GM23338 (cell line): ENCODE data around the gene USP10. TPM values are rescaled to one million over a fixed set of nuclear protein-coding genes. Genes with fewer than 3 reads are reported as not detected.

Experiments
- ATAC-seq: fragments of 200-7000 bp; cut with Tn5 transposase; 3 replicates; pipeline ENCODE4 v1.9.1; 2020
- DNase-seq: peaks from one replicate; pipeline ENCODE4 v3.0.0-alpha.2; 2015; ENCODE audit warnings: low spot score
- H2AFZ ChIP-seq: fragments of 200-600 bp; sonication (generic); 2 replicates; pipeline ENCODE4 v1.8.0; 2016; ENCODE audit warnings: antibody characterized with exemption, mild to moderate bottlenecking, moderate library complexity
- H3F3A ChIP-seq: fragments of 200-600 bp; sonication (generic); replicated peaks from 2 replicates; pipeline ENCODE4 v1.8.0; 2017; ENCODE audit warnings: antibody characterized with exemption, mixed run types, low read depth
- H3K27ac ChIP-seq: fragments of 200-600 bp; sonication (generic); 2 replicates; pipeline ENCODE4 v1.6.1; 2016; ENCODE audit warnings: low read depth
- H3K27me3 ChIP-seq: fragments of 200-600 bp; sonication (generic); 2 replicates; pipeline ENCODE4 v1.8.0; 2016; ENCODE audit warnings: mild to moderate bottlenecking, mixed run types, moderate library complexity; ENCODE audit not compliant: insufficient read depth
- H3K36me3 ChIP-seq: fragments of 200-600 bp; sonication (generic); 2 replicates; pipeline ENCODE4 v1.8.0; 2016; ENCODE audit warnings: mild to moderate bottlenecking; ENCODE audit not compliant: insufficient read depth
- H3K4me1 ChIP-seq: fragments of 200-600 bp; sonication (generic); 2 replicates; pipeline ENCODE4 v1.8.0; 2016; ENCODE audit warnings: mild to moderate bottlenecking, moderate library complexity; ENCODE audit not compliant: insufficient read depth
- H3K4me2 ChIP-seq: fragments of 200-600 bp; sonication (generic); 2 replicates; pipeline ENCODE4 v1.7.1; 2017; ENCODE audit warnings: mixed run types
- H3K4me3 ChIP-seq: fragments of 200-600 bp; sonication (generic); 2 replicates; pipeline ENCODE4 v1.6.1; 2016; ENCODE audit warnings: mixed run types
- H3K79me2 ChIP-seq: fragments of 200-600 bp; sonication (generic); replicated peaks from 2 replicates; pipeline ENCODE4 v1.8.0; 2017; ENCODE audit warnings: mild to moderate bottlenecking; ENCODE audit not compliant: insufficient read depth
- H3K9me2 ChIP-seq: fragments of 200-600 bp; sonication (generic); 2 replicates; pipeline ENCODE4 v1.8.0; 2017; ENCODE audit not compliant: insufficient read depth
- H4K20me1 ChIP-seq: fragments of 200-600 bp; sonication (generic); replicated peaks from 2 replicates; pipeline ENCODE4 v1.8.0; 2017; ENCODE audit warnings: mild to moderate bottlenecking; ENCODE audit not compliant: insufficient read depth
- H3K27ac Mint-ChIP-seq: 2 replicates; pipeline ENCODE4 v1.8.0; 2020; ENCODE audit warnings: inconsistent platforms, mild to moderate bottlenecking, moderate library complexity, mixed read lengths
- H3K27me3 Mint-ChIP-seq: 3 replicates; pipeline ENCODE4 v1.8.0; 2022; ENCODE audit warnings: low read depth, mild to moderate bottlenecking, moderate library complexity, mixed read lengths, inconsistent platforms; ENCODE audit not compliant: insufficient read depth, poor library complexity
- H3K36me3 Mint-ChIP-seq: 3 replicates; pipeline ENCODE4 v1.8.0; 2021; ENCODE audit warnings: low read depth, mild to moderate bottlenecking, inconsistent platforms, moderate library complexity, mixed read lengths
- H3K4me1 Mint-ChIP-seq: 3 replicates; pipeline ENCODE4 v1.8.0; 2020; ENCODE audit warnings: mild to moderate bottlenecking, inconsistent platforms, mixed read lengths
- H3K4me3 Mint-ChIP-seq: 3 replicates; pipeline ENCODE4 v1.8.0; 2021; ENCODE audit warnings: moderate library complexity, mild to moderate bottlenecking, inconsistent platforms, mixed read lengths
- H3K9me3 Mint-ChIP-seq: 3 replicates; pipeline ENCODE4 v1.8.0; 2020; ENCODE audit warnings: moderate library complexity, mild to moderate bottlenecking, inconsistent platforms, mixed read lengths
- CREB1 ChIP-seq: fragments of 250-450 bp; sonication (Bioruptor Pico); IDR thresholded peaks from 2 replicates; pipeline ENCODE4 v1.5.0; 2020; ENCODE audit warnings: low read depth, mild to moderate bottlenecking, moderate library complexity
- ETS1 ChIP-seq: IDR thresholded peaks from 2 replicates; pipeline ENCODE4 v1.6.1; 2016; ENCODE audit warnings: antibody characterized with exemption
- EZH2 ChIP-seq: fragments of 200-600 bp; sonication (generic); IDR thresholded peaks from one replicate; pipeline ENCODE4 v1.8.0; 2017; ENCODE audit warnings: antibody characterized with exemption, mild to moderate bottlenecking, low read depth; ENCODE audit not compliant: unreplicated experiment
- JUNB ChIP-seq: IDR thresholded peaks from one replicate; pipeline ENCODE4 v1.6.1; 2016; ENCODE audit warnings: antibody characterized with exemption; ENCODE audit not compliant: unreplicated experiment
- POLR2AphosphoS5 ChIP-seq: IDR thresholded peaks from 2 replicates; pipeline ENCODE4 v1.6.1; 2016; ENCODE audit warnings: antibody characterized with exemption, low read depth
- REST ChIP-seq: IDR thresholded peaks from one replicate; pipeline ENCODE4 v1.6.1; 2018; ENCODE audit warnings: antibody characterized with exemption; ENCODE audit not compliant: unreplicated experiment
- STAT1 ChIP-seq: IDR thresholded peaks from one replicate; pipeline ENCODE4 v1.6.1; 2016; ENCODE audit warnings: antibody characterized with exemption; ENCODE audit not compliant: unreplicated experiment
- ZNF114 ChIP-seq: fragments of 250-450 bp; sonication (Bioruptor Pico); IDR thresholded peaks from 2 replicates; pipeline ENCODE4 v1.5.0; 2020; ENCODE audit warnings: mild to moderate bottlenecking, moderate library complexity
- polyA plus RNA-seq: library from polyadenylated mRNA; unstranded; fragments of >200 nt; fragmentation: Nextera tagmentation; extraction: Ambion mirVana; gene quantifications from 2 replicates; pipeline ENCODE4 v1.2.1, GENCODE V29; 2016
- total RNA-seq: library from RNA; depleted of rRNA; stranded (reverse); fragments of >200 nt; shearing (Covaris generic); gene quantifications from 2 replicates; pipeline ENCODE4 v1.2.3, GENCODE V29; 2014
- TF ChIP-seq, protein P1 (sequence below), 2 experiments: fragments of 200-600 bp in 1 of 2; sonication (generic) in 1 of 2; conservative IDR thresholded peaks; 2 replicates each; pipeline versions ENCODE4 v1.5.1 to v1.6.1; 2016 to 2017; ENCODE audit warnings: antibody characterized with exemption in 2 of 2, low read depth in 2 of 2, mild to moderate bottlenecking in 2 of 2, moderate library complexity in 1 of 2

Gene USP10
- total and polyA plus RNA-seq, 2 experiments from 2014 or later = 158 to 194 TPM

DNA sequence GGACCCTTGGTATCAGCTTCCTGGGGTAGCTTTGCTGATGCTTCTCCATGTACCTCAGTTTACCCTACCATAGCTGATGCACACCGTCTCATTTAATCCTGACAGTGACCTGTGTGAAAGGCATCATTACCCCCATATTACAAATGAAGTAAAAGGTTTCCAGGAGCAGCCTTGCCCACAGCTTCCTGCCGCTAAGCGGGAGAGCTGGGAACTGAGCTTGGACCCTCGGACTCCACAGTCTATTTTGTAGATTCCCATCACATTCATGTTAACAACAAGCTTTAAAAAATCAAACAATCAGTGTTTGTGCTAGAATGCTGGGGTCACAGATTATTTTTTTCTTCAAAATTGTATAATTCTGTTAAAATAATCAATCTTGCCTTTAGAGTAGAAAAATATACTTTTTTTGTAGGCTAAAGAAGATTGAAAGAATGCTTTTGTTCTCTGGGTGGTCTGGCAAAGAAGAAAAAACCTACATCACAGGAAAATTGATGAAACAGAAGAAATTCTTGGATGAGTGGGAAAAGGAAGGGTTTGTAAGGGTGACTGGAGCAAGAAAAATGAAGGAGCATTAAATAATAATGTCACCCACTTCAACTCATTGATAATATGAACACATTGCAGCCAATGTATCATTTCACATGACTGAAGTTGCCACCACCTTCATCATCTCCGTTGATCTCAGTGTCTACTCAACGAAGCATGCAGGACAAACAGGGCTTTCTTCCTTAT is 9.5 kb upstream of the USP10 start:
- Mint-ChIP-seq H3K4me3 (no peak overlapping the region), H3K36me3 (no peaks in the 10 kb centered on the region), H3K27me3 (peaks cover 5% of the 10 kb centered on the region), H3K4me1 (peaks cover under 1% of the 10 kb centered on the region), H3K9me3 (peaks cover 11% of the 10 kb centered on the region), H3K27ac (no peak overlapping the region)
- DNase-seq (no peak), ATAC-seq (no peak)
- Histone ChIP-seq H3F3A (no peaks in the 10 kb centered on the region), H2AFZ (no peak overlapping the region), H3K27ac (no peak overlapping the region), H3K36me3 (0 out of 2 replicates have a peak, but pooled peaks cover 3% of the 10 kb centered on the region), H3K4me1 (peaks cover 6% of the 10 kb centered on the region; the same call in 1 of the 2 replicates), H3K9me2 (no peaks in the 10 kb centered on the region), H4K20me1 (no peaks in the 10 kb centered on the region), H3K27me3 (no peaks in the 10 kb centered on the region), H3K4me3 (no peak overlapping the region), H3K4me2 (no peak overlapping the region), H3K79me2 (no peaks in the 10 kb centered on the region)
- TF ChIP-seq, protein P1, sequence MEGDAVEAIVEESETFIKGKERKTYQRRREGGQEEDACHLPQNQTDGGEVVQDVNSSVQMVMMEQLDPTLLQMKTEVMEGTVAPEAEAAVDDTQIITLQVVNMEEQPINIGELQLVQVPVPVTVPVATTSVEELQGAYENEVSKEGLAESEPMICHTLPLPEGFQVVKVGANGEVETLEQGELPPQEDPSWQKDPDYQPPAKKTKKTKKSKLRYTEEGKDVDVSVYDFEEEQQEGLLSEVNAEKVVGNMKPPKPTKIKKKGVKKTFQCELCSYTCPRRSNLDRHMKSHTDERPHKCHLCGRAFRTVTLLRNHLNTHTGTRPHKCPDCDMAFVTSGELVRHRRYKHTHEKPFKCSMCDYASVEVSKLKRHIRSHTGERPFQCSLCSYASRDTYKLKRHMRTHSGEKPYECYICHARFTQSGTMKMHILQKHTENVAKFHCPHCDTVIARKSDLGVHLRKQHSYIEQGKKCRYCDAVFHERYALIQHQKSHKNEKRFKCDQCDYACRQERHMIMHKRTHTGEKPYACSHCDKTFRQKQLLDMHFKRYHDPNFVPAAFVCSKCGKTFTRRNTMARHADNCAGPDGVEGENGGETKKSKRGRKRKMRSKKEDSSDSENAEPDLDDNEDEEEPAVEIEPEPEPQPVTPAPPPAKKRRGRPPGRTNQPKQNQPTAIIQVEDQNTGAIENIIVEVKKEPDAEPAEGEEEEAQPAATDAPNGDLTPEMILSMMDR (conservative IDR thresholded peaks at IDR 0.05; ENCODE audit: low read depth in 2 of 2) = no peak
- no peak for TF ChIP-seq JUNB
- no peak for TF ChIP-seq ZNF114 (CRISPR knock-in tag)
- TF ChIP-seq POLR2AphosphoS5 = no peak
- no peak for TF ChIP-seq ETS1
- TF ChIP-seq REST = no peak
- TF ChIP-seq CREB1 (CRISPR knock-in tag) = no peak
- TF ChIP-seq EZH2 = no peak
- no peak for TF ChIP-seq STAT1
